Retinal pigment epithelial cell (primary cell): Measurements from ENCODE around the gene SMURF1.
A peak's percentile ranks its signal among the peaks of the same experiment; 100 is the strongest.

Experiments used
- DNase-seq: peaks from one replicate; pipeline ENCODE4 v3.0.0-alpha.2; 2010; ENCODE audit warnings: low read depth
- H3K4me3 ChIP-seq: 2 replicates; pipeline ENCODE4 v1.5.1; 2011; ENCODE audit warnings: mild to moderate bottlenecking, low read length, control low read depth, moderate library complexity
- TF ChIP-seq, protein P1 (sequence below): conservative IDR thresholded peaks from 2 replicates; pipeline ENCODE4 v1.5.1; 2011; ENCODE audit warnings: low read depth, low read length, control low read depth, inconsistent platforms

SMURF1 gene

GRCh38 chr7:99143853-99144672, at the start of gene SMURF1:
Gene SMURF1 (minus strand): TSS chr7:99144108. CDS start chr7:99143780, 328 bp downstream.
- TF ChIP-seq, protein P1, sequence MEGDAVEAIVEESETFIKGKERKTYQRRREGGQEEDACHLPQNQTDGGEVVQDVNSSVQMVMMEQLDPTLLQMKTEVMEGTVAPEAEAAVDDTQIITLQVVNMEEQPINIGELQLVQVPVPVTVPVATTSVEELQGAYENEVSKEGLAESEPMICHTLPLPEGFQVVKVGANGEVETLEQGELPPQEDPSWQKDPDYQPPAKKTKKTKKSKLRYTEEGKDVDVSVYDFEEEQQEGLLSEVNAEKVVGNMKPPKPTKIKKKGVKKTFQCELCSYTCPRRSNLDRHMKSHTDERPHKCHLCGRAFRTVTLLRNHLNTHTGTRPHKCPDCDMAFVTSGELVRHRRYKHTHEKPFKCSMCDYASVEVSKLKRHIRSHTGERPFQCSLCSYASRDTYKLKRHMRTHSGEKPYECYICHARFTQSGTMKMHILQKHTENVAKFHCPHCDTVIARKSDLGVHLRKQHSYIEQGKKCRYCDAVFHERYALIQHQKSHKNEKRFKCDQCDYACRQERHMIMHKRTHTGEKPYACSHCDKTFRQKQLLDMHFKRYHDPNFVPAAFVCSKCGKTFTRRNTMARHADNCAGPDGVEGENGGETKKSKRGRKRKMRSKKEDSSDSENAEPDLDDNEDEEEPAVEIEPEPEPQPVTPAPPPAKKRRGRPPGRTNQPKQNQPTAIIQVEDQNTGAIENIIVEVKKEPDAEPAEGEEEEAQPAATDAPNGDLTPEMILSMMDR, result no peak
- DNase-seq, result no peak
- peak within 1 kb of the TSS; percentile 77 for H3K4me3 ChIP-seq

DNA sequence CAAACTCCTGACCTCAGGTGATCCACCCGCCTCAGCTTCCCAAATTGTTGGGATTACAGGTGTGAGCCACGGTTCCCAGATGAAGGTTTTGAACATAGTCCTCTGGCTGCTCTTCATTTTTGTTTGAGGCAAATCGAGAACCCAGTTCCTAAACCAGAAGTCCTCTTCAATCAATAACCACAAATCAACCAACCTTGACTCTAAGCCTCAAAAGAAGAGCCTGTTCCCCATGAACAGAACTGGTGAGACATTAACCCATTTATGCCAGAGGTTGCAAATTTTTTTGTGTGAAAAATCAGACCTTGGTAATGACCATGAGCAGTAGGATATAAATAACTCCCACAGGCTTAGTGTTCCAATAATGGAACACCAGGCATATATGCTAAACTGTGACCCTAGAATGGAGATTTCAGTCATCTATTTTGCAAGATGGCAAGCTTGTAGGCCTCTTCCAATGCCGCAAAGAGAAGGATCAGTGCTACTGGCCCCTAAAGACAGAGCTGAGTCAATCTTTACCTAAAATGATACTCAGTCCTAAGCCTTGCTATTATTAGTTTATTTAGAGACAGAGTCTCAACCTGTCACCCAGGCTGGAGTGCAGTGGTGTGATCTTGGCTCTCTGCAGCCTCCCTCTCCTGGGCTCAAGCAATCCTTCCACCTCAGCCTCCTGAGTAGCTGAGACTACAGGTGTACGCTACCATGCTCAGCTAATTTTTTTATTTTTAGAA, 48.1 kb upstream of the SMURF1 start:
- TF ChIP-seq, protein P1, result no peak
- no peak overlapping the region for H3K4me3 ChIP-seq
- no peak for DNase-seq

- no peak overlapping the region for H3K4me3 ChIP-seq
- TF ChIP-seq, protein P1, result no peak
- no peak for DNase-seq
Measured at GRCh38 chr7:99190359-99191009, 46.6 kb upstream of the SMURF1 start.

- DNase-seq, result no peak
- TF ChIP-seq, protein P1, result no peak
- H3K4me3 ChIP-seq, result no peak overlapping the region
Measured at GRCh38 chr7:99189222-99189621, 45.3 kb upstream of the SMURF1 start.

DNA sequence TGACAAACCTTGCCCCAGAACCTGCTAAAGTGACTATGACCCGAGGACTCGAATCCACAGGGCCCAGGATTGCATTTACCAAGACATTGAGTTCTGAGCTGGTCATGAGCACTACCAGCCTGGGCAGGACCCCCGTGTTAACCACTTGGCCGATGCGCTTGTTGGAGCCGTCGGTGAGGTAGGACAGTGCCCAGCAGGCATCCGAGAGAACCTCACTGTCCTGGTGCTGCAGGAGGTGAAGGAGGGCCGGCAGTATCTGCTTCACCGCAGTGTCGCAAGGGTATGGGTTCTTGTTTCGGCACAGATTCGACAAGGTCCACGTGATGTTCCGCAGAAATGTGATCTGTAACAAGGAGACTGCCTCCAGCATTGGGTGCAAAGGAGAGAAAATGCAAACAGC, 44.3 kb upstream of the SMURF1 start:
- H3K4me3 ChIP-seq, result no peak overlapping the region
- TF ChIP-seq, protein P1, result no peak
- DNase-seq, result no peak

DNA sequence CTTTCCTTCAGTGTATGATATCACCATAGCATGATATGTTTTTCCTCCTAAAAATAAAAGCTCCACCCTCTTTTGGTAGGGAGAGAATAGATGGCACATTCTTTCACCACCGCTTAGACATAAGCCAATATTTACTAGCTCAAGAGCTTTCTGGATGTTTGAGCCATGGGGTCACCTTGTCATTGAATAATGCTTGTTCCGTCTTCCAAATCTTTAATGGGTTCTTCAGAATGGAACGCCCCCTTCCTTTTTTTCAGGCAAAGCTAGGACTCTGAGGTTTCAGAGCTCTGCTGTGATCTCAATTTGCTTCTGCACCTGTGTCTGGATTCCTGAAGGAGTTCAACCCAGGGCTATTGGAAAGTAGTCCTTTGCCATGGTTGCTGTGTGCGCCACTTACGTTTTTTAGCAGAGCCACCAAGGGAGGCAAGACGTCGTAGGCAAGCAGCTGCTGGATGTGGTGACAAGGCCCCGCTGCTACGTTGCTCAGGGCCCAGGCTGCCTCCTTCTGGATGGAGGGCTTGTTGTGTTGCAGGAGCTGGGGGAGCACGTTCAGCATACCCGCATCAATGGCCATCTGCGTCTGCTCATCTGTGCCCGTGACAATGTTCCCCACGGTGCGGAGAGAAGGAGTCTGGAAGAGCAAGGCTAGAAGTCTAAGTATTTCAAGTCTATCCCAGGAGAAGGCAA, 40.8 kb upstream of the SMURF1 start:
- H3K4me3 ChIP-seq, result no peak overlapping the region
- DNase-seq, result no peak
- TF ChIP-seq, protein P1, result no peak
